NB4 (cell line): ENCODE data around the gene BBX.

ENCODE experiments used
- MAX ChIP-seq: IDR thresholded peaks from 2 replicates; pipeline ENCODE4 v1.6.1; 2011; ENCODE audit warnings: low read depth, low read length
- POLR2A ChIP-seq: IDR thresholded peaks from 2 replicates; pipeline ENCODE4 v1.6.1; 2011; ENCODE audit warnings: mild to moderate bottlenecking; ENCODE audit not compliant: insufficient read length; ENCODE audit errors: extremely low read depth
- TF ChIP-seq, protein P1 (sequence below): IDR thresholded peaks from one replicate; pipeline ENCODE4 v1.5.1; 2012; ENCODE audit warnings: low read depth, low read length

- TF ChIP-seq, protein P1, sequence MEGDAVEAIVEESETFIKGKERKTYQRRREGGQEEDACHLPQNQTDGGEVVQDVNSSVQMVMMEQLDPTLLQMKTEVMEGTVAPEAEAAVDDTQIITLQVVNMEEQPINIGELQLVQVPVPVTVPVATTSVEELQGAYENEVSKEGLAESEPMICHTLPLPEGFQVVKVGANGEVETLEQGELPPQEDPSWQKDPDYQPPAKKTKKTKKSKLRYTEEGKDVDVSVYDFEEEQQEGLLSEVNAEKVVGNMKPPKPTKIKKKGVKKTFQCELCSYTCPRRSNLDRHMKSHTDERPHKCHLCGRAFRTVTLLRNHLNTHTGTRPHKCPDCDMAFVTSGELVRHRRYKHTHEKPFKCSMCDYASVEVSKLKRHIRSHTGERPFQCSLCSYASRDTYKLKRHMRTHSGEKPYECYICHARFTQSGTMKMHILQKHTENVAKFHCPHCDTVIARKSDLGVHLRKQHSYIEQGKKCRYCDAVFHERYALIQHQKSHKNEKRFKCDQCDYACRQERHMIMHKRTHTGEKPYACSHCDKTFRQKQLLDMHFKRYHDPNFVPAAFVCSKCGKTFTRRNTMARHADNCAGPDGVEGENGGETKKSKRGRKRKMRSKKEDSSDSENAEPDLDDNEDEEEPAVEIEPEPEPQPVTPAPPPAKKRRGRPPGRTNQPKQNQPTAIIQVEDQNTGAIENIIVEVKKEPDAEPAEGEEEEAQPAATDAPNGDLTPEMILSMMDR, result no peak
- TF ChIP-seq POLR2A (no peak), MAX (no peak)
These were observed 10.7 kb upstream of the BBX start for GRCh38 chr3:107512108-107512507.
